ENCODE measurements around the gene FOXI1.
"Not testable (repeated sequence)": the region's sequence is repeated elsewhere in the genome, so short reads cannot be mapped to it uniquely, and the experiment has no call there.

The FOXI1 gene

DNA sequence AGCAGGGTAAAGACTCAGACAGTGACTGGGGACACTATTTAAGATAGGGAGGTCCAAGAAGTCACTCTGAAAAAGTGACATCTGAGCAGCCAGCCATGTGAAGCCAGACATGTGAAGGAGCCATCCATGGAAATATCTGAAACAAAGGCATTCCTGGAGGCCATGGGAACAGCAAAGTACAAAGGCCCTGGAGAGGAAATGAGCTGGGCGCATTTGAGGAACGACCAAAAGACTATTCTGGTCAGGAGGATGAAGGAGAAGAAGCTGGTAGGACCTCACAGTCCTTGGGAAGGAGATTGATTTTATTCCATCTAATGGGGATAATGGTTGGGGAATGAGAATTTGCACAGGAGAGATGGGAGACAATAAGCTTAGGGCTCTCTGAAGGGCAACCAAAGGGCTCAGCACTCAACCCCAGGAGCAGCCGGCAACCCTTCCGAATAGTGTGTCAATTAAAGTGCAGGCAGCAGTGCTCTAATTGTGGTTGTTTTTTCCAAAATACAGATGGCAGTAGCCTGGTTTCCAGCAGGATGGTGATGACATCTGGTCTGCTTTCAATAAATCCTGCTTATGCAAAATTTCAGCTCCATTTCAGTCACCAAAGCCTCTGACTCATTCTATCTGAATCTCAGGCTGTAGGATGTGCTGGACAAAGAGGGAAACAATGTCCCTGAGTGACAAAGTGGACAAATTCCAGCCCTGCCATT is 26.7 kb downstream of the FOXI1 start:
- DNase-seq, result no peak

DNA sequence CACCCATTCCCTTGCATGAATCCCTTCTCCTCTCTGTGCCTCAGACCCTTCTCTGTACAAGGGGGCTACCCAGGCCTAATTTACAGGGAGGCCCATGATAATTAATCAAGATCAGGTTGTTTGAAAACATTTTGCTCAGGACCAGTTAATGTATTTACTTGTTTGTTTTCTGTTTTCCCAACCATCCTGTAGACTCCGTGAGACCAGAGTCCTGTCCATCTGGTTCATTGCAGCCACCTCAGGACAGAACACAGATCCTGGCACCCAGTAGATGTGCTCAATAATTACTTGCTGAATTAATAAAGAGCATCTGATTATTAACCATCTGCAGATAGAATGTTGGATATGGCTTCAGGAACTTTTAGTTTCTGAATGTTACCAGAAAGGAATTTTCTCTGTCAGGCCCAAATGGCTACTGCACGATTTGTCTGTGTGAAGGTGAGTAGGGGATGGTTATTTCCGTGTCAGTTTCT is 27.3 kb downstream of the FOXI1 start:
- no peak for DNase-seq

DNA sequence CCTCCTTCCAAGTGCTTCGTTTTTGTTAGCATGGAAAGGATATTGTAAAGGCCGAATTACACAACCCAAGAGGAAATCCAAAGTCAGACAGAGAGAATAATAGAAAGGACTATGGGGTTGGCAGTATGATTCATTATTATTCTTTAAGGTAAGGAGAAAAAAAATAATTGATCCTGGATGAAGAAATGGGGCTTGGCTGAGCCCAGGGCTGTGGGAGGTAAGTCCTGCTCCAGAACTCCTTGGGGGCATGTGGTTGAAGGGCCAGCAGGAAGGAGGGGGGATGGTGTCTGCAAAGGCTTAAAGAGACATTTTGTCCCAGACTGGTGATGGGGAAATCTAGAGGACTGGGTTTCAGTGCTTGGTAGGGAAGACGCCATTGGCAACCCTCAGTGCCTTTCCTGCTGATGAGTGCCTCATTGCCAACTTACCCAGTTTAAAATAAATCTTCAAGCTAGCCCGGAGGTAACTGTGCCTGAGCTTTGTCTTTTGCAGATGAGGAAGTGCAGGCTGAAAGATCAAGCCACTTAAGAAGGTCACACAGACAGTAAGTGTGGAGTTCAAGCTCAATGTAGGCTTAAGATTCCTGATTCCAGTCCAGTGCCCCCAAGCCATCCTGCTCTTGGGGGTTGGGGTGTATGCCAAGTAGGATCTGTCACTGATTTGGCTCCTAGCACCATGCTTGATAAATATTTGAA is 30.2 kb downstream of the FOXI1 start:
- no peak for DNase-seq

DNA sequence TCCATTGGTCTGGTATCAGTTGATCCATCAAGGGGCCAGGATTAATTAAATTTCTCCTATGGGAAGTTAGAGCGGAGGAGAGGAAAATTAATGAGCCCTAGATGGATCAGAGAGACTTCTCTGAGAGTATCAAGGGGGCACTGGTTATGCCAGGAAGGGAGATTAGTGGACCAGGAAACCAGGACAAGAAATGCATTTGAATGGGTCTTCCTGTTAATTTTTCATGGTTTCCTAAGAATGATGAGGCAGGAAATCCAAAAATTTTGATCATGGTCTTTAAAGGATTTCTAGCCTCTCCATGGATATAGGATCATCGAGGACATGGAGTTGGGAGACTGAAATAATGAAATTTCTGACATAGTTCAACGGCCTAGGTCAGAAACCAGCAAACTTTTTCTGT is 30.8 kb downstream of the FOXI1 start:
- no peak for DNase-seq

DNA sequence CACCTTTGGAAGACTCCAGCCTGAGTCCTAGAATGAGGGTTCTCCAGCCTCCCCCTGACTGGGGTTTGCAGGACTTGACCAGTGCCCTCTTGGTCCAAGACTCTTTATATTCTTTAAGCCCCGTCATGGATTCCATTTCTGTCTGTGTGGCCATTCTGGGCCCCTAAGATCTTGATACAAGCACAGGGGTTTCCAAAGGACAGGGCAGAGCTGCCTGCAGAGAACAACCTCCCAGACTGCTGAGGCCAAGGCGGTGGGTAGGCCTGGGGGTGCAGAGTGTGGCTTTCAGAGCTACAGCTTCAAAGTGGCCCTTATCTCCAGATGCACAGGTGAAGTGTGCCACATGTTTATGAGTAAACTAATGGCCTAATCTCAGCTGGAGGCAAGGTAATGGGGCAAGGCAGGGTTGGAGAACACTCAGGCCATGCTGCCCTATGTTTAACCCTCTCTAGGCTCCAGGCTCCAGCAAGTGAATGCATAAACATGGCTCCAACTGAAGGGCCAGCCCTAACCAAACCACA is 32.1 kb downstream of the FOXI1 start:
- no peak for DNase-seq

DNA sequence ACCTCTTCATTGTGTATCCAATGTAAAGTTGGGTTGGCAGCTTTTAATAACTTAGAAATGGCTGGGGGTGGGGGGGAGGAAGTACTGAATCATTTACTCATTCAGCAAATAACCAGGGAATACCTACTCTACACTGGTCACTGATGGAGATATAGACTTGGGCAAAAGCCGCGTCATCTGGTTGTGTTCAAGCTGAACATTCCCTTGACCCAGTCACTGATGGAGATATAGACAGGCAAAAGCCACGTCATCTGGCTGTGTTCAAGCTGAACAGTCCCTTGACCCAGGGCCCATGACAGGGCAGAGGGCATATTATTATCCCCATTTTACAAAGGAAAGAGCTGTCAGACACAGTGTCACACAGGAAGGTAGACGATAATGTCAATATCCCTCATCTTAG is 32.6 kb downstream of the FOXI1 start:
- no peak for DNase-seq

DNA sequence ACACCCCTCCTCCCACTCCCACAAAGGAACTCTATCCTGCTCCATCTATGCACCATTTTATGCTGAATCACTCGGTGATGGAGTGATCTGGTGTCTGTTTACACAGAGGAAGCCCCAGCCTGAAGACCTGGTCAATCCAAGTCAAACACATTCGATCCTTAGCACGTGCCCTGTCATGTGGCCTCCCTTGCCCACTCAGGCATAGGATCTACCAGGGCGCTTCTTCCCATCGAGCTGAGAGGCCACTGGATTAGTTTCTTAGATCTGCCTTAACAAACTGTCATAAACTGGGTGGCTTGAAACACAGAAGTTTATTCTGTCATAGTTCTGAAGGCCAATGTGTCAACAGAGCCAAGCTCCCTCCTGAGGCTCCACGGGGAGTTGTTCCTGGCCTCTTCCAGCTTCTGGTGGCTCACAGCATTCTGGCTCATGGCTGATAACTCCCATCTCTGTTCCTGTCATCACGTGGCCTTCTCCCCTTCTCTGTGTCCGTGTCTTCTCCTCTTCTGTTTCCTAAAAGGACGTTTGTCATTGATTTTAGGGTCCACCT is 34.2 kb downstream of the FOXI1 start:
- no peak for DNase-seq

DNA sequence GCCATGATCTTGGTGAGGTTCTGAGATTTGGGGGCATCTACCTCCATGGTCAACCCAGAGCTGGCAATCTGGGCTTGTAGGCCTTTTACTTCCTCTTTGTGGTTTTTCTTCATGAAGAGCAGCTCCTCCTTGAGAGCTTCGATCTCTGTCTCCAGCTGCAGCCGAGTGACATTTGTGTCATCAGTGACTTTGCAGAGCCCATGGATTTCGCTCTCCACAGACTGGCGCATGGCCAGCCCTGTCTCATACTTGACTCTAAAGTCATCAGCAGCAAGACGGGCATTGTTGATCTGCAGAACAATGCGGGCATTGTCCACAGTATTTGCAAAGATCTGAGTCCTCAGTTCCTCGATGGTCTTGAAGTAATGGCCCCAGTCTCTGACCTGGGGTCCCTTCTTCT is 35.5 kb downstream of the FOXI1 start:
- not testable (repeated sequence) for DNase-seq

DNA sequence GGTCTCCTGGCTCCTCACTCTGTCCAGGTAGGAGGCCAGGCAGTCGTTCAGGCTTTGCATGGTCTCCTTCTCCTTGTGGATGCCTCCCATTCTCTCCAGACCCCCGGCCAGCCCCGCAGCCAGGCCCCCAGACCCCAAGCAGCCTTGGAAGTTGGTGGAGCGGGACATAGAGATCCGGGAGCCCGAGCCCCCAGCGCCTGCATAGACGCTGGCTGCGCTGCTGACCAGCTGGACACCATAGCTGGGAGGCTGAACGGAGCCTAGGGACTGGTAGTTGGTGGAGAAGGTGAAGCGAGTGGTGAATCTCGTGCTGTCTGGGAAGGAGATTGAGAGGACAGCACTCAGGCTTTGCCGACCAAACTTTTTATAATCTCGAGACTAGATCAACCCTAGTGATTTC is 35.9 kb downstream of the FOXI1 start:
- DNase-seq, result no peak

DNA sequence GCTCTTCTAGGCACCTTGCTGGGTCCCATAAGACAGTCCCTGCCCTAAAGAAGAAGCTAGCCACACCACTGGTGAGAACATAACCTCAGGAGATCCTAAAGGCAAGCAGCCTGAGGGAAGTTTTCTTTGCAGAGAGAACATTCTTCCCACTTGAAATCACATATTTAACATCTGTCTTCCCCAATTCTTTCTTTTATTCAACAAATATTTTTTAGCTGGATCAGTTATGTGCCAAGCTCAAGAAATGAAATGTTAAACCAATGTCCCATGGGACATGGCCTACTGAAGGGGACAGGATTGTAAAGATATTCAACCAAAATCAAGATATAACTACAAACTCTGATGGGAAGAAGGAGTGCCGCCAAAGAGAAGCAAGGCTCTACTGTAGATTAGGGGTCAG is 36.5 kb downstream of the FOXI1 start:
- DNase-seq, result no peak

DNA sequence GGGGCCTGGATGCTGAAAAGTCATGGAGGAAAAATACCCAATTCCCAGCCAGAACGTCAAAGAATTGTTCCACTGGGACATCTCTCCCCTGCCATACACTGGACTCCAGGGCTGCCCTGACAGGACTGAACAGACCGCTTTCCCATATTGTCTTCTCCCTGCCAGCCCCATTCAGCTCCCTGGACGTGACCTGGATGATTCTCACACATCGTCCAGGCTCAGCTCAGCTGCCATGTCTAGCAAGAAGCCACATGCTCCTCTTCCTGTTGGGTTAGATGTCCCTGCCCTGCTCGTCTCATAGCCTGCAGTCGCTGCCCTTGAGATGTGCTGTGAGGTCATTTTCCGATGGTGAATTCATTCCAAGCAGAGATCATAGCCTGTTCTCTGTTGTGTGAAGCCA is 37.4 kb downstream of the FOXI1 start:
- no peak for DNase-seq

DNA sequence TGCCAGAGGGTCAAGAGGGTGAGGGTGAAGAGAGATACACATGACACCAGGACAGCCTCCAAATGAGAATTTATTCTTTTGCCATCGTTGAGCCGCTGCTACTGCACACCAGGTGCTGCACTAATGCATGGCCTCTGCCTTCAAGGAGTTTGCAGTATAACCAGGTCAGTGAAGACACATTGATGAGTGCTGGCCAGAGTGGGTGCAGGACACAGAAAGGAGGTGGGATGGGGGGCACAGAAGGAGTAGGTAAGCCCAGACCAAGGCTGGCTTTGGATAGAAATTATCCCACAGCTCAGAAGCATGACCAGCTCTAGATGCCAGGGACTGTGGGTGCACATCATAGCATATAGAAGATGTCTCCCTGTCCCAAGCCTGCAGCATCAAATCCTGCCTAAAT is 38.0 kb downstream of the FOXI1 start:
- DNase-seq, result no peak

DNA sequence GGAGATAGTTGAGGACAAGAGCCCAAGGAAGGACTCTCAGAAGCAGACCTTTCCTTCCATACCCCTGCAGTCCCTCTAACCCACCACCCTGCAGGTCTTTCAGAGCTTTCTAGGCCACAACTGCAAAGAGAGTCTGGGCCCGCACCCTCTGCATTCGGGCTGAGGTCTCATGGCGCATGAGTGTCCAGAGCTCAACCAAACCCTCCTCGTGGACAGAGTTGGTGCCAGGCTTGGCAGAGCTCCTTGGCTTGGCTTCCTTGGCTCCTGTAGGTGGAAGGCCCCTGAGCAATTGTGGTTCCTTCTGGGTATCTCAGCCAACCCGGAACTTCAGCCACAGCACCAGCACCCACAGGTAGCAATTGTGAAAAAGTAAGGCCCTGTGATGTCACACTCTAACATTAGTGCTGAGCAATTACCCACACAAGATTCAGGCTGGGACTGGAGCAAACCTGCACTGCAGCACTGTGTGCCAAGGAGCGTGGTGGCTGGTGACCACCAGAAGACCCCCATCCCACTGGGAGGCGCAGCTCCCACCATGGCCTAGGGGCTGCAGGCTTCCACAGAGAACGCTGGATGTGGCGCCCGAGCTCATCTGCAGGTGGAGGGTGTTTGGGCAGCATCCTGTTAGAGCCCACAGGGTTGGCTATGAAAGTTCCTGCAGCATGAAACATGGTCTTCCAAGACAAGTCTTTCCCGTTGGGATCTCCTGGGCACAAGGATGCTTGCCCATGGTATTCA is 38.8 kb downstream of the FOXI1 start:
- no peak for DNase-seq

DNA sequence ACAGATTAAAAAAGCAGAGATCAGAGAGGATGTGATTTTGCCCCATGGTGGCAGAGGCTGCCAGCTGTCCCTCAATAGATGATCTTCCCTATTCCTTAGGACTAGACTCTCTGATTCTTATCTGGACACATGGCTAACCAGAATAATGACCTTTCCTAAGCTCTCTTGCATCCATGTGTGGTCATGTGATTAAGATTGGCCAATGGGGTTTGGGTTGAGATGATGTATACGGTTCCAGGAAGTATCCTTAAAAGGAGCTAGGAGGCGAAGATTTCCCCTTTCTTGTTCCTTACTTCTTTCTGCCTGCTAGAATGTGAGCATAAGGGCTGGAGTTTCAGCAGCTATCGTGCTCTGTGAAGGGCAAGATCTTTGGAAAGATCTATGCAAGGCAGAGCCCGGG is 39.8 kb downstream of the FOXI1 start:
- no peak for DNase-seq

DNA sequence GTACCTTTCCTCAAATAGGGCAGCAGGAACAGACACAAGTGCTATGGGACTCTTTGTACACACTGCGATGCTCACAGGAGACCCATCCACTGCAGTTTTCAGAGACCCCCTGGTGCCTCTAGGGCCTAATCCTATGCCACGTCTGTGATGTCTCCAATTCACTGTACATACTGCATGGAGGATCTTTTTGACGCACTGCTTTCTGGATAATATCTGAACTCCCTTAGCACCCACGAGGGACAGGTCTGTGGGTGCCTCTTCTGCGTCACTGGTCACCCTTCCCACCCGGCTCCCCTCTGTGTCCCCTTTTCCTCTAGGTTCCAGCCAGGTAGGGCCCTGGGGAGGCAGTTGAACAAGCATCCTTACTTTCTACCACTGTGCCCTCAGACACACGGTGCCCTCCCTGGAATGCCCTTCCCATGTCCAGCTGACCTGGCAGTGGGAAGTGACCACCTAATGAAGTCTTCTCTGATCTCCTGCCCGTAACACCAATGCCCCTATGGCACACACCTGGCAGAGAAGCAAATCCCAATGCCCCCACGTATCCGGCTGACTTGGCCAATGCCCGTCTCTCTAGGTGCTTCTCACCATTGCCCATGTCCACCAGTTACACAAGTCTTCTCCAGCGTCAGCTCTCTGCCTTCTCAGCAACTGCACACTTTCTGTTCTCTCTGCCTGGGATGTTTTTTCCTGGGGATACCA is 41.5 kb downstream of the FOXI1 start:
- no peak for DNase-seq

DNA sequence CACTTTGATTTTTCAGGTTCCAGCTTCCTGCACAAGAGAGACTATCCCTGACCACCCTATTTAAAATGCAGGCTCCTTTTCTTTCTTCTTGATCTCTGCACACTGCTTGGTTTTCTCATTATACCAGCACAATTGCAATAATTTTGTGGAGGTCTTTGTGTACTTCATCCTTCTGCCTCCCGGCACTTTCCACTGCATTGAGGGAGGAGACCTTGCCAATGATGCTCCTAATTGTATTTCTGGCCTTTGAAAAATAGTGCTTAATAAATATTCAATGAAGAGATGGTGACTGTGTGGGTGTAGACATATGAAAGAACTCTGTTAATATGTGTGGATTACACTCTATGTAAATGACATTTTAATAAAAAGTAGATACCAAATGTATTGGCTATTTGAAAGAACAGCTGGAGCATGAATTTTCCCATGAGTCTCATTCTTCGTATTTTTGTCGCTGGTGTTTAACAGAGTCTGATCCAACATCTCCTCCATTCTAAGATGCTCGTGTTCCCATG is 42.1 kb downstream of the FOXI1 start:
- no peak for DNase-seq

DNA sequence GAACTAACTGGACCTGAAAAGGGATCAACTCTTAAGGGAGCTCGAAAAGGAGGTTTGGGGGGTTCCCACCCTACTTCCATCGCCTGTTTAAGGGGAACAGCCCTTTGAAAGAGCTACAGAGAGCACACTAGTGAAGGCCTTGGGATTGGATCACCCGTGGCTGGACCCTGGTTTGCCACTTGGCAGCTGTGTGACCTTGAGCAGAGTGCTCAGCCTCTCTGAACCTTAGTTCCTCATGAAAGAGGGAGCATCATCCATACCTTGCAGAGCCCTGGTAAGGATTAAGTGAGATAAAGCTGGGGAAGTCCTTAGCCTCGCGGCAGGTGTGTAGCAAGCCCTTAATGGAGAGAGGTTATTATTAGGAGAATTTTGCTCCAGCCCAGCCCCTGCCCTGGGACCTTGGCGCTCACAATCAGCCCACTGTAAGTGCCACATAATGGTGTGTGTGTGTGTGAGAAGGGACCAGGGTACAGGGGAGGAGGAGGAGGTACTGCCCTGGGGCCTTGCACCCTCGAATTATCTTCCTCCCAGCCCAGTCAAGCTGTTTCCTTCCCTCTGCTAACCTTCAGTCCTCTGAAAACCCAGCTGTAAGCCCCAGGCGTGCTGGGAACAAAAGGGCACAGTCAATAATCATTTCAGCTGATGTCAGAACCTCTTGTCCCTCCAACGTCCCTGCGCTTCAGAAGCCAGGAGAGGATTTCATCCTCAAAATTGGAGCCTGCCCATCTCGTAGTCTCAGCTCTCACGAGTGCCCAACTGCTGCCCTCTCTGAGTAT is 42.9 kb downstream of the FOXI1 start:
- DNase-seq, result no peak

DNA sequence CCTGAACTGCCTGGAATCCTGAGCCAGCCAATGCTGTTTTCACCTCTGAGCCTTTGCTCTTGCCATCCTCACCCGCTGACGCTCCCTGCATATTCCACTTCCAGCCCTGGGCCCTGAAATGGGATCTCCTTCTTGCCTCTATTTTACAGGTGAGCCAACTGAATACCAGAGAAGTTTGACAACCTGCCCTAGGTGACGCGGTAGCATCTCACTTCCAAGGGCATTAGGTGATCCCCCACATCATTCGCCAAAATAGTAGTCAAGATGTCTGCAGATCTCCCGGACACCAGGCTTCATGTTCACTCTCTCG is 43.5 kb downstream of the FOXI1 start:
- DNase-seq, result no peak

DNA sequence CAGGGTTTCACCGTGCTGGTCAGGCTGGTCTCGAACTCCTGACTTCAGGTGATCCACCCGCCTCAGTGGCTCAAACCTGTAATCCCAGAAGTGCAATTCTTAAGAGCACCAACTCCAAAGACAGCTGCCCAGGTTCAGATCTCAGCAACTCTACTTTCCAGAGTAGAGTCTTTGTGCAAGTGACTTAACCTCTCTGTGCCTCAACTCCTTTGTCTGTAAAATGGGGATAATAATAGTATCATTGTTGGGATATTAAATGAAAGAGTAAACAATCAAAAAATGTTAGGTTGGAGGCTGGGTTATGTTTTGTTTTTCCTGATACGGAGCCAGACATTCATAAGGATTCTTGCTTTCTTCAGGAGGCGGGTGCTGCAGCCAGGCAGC is 45.0 kb downstream of the FOXI1 start:
- DNase-seq, result no peak

DNA sequence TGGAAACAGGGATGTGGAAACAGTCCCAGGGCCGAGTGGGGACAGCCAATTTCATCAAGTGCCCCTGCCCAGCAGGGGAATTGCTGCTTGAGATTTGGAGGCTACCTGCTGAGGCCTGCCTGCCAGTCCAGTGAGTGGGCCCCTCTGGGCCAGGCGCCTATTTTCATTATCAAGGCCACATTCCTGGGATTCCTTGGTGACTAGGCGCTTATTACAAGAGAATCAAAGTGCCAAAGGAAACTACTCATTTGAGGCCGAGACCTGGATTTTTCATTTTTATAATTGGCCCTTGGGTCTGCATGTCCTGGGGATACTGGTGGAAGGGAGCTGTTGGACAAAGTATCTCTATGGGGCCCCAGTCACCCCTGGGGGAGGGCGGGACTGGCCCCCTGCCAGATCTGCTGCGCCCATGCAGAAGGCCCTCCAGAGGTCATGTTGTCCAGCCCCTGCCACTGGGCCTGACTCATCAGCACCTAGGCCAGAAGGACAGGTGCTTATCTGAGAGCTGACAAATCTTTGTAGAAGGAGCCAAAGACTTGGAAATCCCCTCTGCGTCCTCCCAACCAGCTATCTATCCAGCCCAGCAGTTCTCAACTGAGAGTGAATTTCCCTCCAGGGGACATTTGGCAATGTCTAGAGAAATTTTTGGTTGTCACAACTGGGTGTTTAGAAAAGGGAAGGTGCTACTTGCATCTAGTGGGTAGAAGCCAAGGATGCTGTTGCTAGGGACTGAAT is 45.6 kb downstream of the FOXI1 start:
- DNase-seq, result no peak

DNA sequence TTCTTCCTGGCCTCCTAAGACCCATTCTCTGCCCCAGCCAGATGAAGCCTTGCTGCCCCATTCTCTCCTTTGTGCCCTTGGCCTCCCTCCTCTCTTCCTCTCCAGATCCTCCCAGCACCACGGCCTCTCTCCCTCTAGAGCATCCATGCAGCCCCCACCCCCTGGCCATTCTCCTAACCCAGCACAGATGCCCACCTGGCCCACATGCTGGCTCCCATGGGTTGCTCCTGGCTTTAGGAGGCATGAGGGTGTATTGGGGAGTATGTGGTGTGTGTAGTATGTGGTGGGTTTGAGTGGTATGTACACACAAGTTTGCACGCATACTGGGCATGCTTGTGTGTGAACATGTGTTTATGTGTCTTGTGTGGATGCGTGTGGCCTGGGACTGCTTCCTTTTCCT is 47.1 kb downstream of the FOXI1 start:
- DNase-seq, result no peak

Measured in effector CD4-positive, alpha-beta T cell (primary cell).